Mesendoderm (in vitro differentiated cells): ENCODE data around the gene CRYBB1.
"Not testable (repeated sequence)": the region's sequence is repeated elsewhere in the genome, so short reads cannot be mapped to it uniquely, and the experiment has no call there.

ENCODE experiments used
- DNase-seq: peaks from one replicate; pipeline ENCODE4 v3.0.0; 2013
- H2AK5ac ChIP-seq: 2 replicates; pipeline ENCODE4 v1.6.1; 2013; ENCODE audit warnings: low read length, inconsistent platforms
- H2BK120ac ChIP-seq: 2 replicates; pipeline ENCODE4 v1.6.1; 2013; ENCODE audit warnings: low read depth, mild to moderate bottlenecking, low read length, moderate library complexity, mixed read lengths
- H2BK15ac ChIP-seq: replicated peaks from 2 replicates; pipeline ENCODE4 v1.6.1; 2013; ENCODE audit warnings: low read depth, mild to moderate bottlenecking, moderate library complexity
- H2BK5ac ChIP-seq: 2 replicates; pipeline ENCODE4 v1.6.1; 2013; ENCODE audit warnings: low read length, inconsistent platforms
- H3K18ac ChIP-seq: 2 replicates; pipeline ENCODE4 v1.6.1; 2013; ENCODE audit warnings: mild to moderate bottlenecking, low read length, mixed read lengths
- H3K23ac ChIP-seq: one replicate; pipeline ENCODE4 v1.6.1; 2013; ENCODE audit warnings: low read length
- H3K27ac ChIP-seq: 2 replicates; pipeline ENCODE4 v1.5.1; 2013; ENCODE audit warnings: low read depth, mild to moderate bottlenecking, inconsistent platforms, low read length, moderate library complexity
- H3K27me3 ChIP-seq: 2 replicates; pipeline ENCODE4 v1.6.1; 2013; ENCODE audit warnings: low read length, control low read depth, mild to moderate bottlenecking, inconsistent platforms; ENCODE audit not compliant: insufficient read depth, poor library complexity
- H3K36me3 ChIP-seq: 2 replicates; pipeline ENCODE4 v1.6.1; 2013; ENCODE audit warnings: low read length, inconsistent platforms; ENCODE audit not compliant: control insufficient read depth, insufficient read depth
- H3K4ac ChIP-seq: one replicate; pipeline ENCODE4 v1.6.1; 2013; ENCODE audit warnings: low read depth, mild to moderate bottlenecking, low read length, moderate library complexity
- H3K4me1 ChIP-seq: 2 replicates; pipeline ENCODE4 v1.6.1; 2013; ENCODE audit warnings: low read depth, low read length, inconsistent platforms; ENCODE audit not compliant: control insufficient read depth
- H3K4me2 ChIP-seq: 2 replicates; pipeline ENCODE4 v1.6.1; 2013; ENCODE audit warnings: low read length
- H3K4me3 ChIP-seq: 2 replicates; pipeline ENCODE4 v1.5.1; 2013; ENCODE audit warnings: mild to moderate bottlenecking, low read length
- H3K56ac ChIP-seq: one replicate; pipeline ENCODE4 v1.6.1; 2013; ENCODE audit warnings: low read length
- H3K79me1 ChIP-seq: 2 replicates; pipeline ENCODE4 v1.6.1; 2013; ENCODE audit warnings: low read length, inconsistent platforms
- H3K79me2 ChIP-seq: 2 replicates; pipeline ENCODE4 v1.6.1; 2013; ENCODE audit warnings: mild to moderate bottlenecking, low read length; ENCODE audit not compliant: control insufficient read depth, insufficient read depth
- H3K9ac ChIP-seq: 2 replicates; pipeline ENCODE4 v1.6.1; 2013; ENCODE audit warnings: low read length, inconsistent platforms
- H4K5ac ChIP-seq: one replicate; pipeline ENCODE4 v1.6.1; 2013; ENCODE audit warnings: low read length
- H4K8ac ChIP-seq: one replicate; pipeline ENCODE4 v1.6.1; 2013; ENCODE audit warnings: low read depth, mild to moderate bottlenecking, control low read depth, low read length, moderate library complexity
- WGBS: extraction: QIAGEN DNeasy Blood & Tissue Kit; methylation state at CpG from one replicate; pipeline ENCODE4 v1.1.7; 2013; ENCODE audit warnings: low lambda C conversion rate, missing lambda C conversion rate; ENCODE audit not compliant: insufficient coverage; ENCODE audit errors: extremely low coverage; 5-methylcytosine and 5-hydroxymethylcytosine counted together

CRYBB1 gene

DNA sequence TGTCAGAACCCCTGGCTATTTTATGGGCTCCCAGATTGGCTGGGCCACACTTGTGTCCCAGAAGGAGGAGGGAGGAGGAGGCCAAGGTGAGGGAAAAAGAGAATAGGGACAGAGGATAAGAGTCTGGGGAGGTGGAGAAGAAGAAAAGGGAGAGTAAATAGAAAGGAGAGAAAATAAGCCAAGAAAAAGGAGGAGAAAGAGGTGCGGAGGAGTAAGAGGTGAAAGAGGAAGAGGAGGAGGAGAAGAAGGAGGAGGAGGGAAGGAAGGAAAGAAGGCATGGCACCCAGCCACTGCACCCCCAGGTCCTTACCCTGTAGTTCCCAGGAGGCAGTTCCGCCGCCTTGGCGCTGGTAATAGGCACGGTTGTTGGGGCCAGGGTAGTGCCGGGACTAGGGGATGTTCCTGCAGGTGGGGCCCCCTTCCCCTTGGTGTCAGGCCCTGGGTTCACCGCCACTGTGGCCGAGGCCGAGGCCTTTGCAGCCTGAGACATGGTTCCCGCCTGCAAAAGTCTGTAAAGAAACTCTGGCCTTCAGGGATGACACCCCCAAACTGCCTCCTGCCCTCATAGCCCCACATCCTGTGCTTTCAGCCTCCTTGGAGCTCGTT lies 1.9 kb downstream of the CRYBB1 start:
- Histone ChIP-seq H2BK5ac (peak overlapping the region; percentile 98), H2AK5ac (peak overlapping the region; percentile 94), H2BK120ac (peak overlapping the region; percentile 62), H3K56ac (peak overlapping the region; percentile 85), H3K4ac (peak overlapping the region; percentile 56), H3K4me1 (peaks cover 28% of the 10 kb centered on the region), H4K5ac (peak overlapping the region; percentile 56), H3K23ac (peak overlapping the region; percentile 59), H3K9ac (peak overlapping the region; percentile 56), H2BK15ac (no peak overlapping the region), H3K79me2 (no peaks in the 10 kb centered on the region), H4K8ac (no peak overlapping the region), H3K4me3 (no peak overlapping the region), H3K18ac (peak overlapping the region; percentile 9), H3K79me1 (no peaks in the 10 kb centered on the region), H3K27ac (peak overlapping the region; percentile 58), H3K27me3 (no peaks in the 10 kb centered on the region), H3K4me2 (no peak overlapping the region), H3K36me3 (no peaks in the 10 kb centered on the region)
- 100% methylated on average over 1 of the region's 11 CpGs for WGBS
- DNase-seq, result no peak

DNA sequence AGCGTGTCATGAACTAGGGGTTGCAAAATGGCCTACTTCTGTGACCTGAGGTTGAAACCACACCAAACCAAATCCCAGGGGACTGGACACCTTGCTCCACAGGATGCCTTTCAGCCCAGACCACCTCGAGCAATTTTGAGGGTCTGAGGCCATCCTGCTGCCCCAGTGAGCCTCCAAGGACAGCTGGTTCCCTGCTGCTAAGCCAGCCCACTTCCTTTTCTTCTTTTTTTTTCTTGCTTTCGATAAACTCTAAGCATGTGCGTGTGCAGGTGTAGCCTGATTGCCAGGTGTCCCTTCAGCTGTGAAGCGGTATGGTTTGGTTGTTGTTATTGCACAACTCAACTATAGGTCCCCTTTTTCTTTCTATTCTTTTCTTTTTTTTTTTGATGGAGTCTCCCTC lies 2.7 kb downstream of the CRYBB1 start:
- Histone ChIP-seq H3K36me3 (no peaks in the 10 kb centered on the region), H4K8ac (no peak overlapping the region), H3K56ac (peak overlapping the region; percentile 39), H2BK5ac (peak overlapping the region; percentile 51), H3K27me3 (no peaks in the 10 kb centered on the region), H3K79me2 (no peaks in the 10 kb centered on the region), H3K4me3 (no peak overlapping the region), H3K4me2 (no peak overlapping the region), H4K5ac (no peak overlapping the region), H2BK120ac (no peak overlapping the region), H3K9ac (peak overlapping the region; percentile 28), H2BK15ac (no peak overlapping the region), H3K79me1 (no peaks in the 10 kb centered on the region), H3K4me1 (peaks cover 28% of the 10 kb centered on the region), H3K27ac (no peak overlapping the region), H3K18ac (peak overlapping the region; percentile 44), H2AK5ac (peak overlapping the region; percentile 5), H3K4ac (no peak overlapping the region), H3K23ac (no peak overlapping the region)
- no CpG with 5 or more reads among the region's 5 CpGs for WGBS
- DNase-seq, result no peak

DNA sequence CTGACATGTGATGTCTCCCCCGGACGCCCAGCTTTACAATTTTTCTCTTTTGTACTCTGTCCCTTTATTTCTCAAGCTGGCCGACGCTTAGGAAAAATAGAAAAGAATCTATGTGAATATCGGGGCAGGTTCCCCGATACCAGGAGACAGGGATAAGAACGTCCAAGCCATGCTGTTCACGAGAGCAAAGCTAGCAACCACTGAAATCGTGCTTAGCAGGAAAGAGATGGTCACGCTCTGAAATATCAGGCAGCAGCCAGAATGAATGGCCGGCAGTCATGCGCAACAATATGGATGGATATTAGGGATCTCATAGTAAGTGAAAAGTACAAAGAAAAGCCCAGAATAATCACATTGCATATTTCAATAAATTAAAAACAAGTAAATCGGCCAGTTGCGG lies 3.5 kb downstream of the CRYBB1 start:
- Histone ChIP-seq H3K36me3 (no peaks in the 10 kb centered on the region), H4K5ac (no peak overlapping the region), H3K4ac (peak overlapping the region; percentile 65), H2BK15ac (no peak overlapping the region), H3K79me2 (no peaks in the 10 kb centered on the region), H3K27me3 (no peaks in the 10 kb centered on the region), H2BK120ac (peak overlapping the region; percentile 30), H3K23ac (no peak overlapping the region), H3K9ac (peak overlapping the region; percentile 68), H3K56ac (peak overlapping the region; percentile 90), H3K4me3 (no peak overlapping the region), H4K8ac (no peak overlapping the region), H3K4me1 (peaks cover 28% of the 10 kb centered on the region), H2AK5ac (peak overlapping the region; percentile 66), H2BK5ac (peak overlapping the region; percentile 98), H3K79me1 (no peaks in the 10 kb centered on the region), H3K27ac (peak overlapping the region; percentile 1), H3K18ac (peak overlapping the region; percentile 42), H3K4me2 (no peak overlapping the region)
- no peak for DNase-seq
- WGBS, result no CpG with 5 or more reads among the region's 14 CpGs

DNA sequence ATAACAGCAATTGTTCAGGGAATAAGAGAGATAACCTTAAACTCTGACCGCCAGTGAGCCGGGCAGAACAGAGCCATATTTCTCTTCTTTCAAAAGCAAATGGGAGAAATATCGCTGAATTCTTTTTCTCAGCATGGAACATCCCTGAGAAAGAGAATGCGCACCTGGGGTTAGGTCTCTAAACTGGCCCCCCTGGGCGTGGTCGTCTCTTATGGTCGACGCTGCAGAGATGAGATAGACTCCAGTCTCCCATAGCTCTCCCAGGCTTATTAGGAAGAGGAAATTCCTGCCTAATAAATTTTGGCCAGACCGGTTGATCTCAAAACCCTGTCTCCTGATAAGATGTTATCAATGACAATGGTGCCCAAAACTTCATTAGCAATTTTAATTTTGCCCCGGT lies 4.1 kb downstream of the CRYBB1 start:
- peaks cover 28% of the 10 kb centered on the region for H3K4me1 ChIP-seq
- H3K4ac ChIP-seq, H3K23ac ChIP-seq, H3K79me1 ChIP-seq, H3K4me2 ChIP-seq, H4K8ac ChIP-seq, H3K18ac ChIP-seq, H3K56ac ChIP-seq, H4K5ac ChIP-seq, H3K27me3 ChIP-seq, H2AK5ac ChIP-seq, H2BK120ac ChIP-seq, H2BK5ac ChIP-seq, H3K36me3 ChIP-seq, H3K9ac ChIP-seq, H2BK15ac ChIP-seq, H3K4me3 ChIP-seq, H3K27ac ChIP-seq, H3K79me2 ChIP-seq: not testable (repeated sequence)
- peak; percentile 68 for DNase-seq
- WGBS, result no CpG with 5 or more reads among the region's 10 CpGs

- H3K27me3 ChIP-seq, result no peaks in the 10 kb centered on the region
- H3K27ac ChIP-seq, result no peak overlapping the region
- no peak overlapping the region for H3K4me2 ChIP-seq
- H3K79me1 ChIP-seq, result no peaks in the 10 kb centered on the region
- no peak overlapping the region for H4K5ac ChIP-seq
- no peak overlapping the region for H2BK120ac ChIP-seq
- H2BK5ac ChIP-seq, result peak overlapping the region; percentile 100
- H3K9ac ChIP-seq, result peak overlapping the region; percentile 64
- H3K4ac ChIP-seq, result peak overlapping the region; percentile 57
- WGBS, result no CpG with 5 or more reads among the region's 4 CpGs
- no peak overlapping the region for H3K23ac ChIP-seq
- H2BK15ac ChIP-seq, result no peak overlapping the region
- H3K36me3 ChIP-seq, result no peaks in the 10 kb centered on the region
- H3K18ac ChIP-seq, result peak overlapping the region; percentile 0
- no peaks in the 10 kb centered on the region for H3K79me2 ChIP-seq
- H4K8ac ChIP-seq, result no peak overlapping the region
- H3K4me3 ChIP-seq, result no peak overlapping the region
- DNase-seq, result no peak
- H3K4me1 ChIP-seq, result peaks cover 24% of the 10 kb centered on the region
- peak overlapping the region; percentile 100 for H2AK5ac ChIP-seq
- peak overlapping the region; percentile 95 for H3K56ac ChIP-seq
These were observed 5.2 kb downstream of the CRYBB1 start for GRCh38 chr22:26612652-26613051.

DNA sequence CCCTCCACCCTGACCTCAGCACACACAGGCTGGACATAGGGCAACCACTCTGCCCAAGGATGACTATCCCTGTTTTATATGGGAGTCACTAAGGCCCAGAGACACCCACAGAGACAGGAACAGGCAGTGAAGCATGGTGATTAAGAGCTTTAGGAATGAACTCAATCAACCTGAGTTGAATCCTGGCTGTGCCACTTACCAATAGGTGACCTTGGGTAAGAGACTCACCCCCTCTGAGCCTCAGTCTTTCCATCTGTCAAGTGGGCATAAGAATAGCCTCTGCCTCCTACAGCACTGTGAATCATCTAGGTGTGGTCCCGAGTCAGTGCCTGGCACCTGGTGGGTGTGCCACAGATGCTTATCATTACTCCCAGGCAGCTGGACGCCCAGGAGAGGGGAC lies 6.8 kb downstream of the CRYBB1 start:
- Histone ChIP-seq H2AK5ac (peak overlapping the region; percentile 76), H4K5ac (no peak overlapping the region), H3K56ac (peak overlapping the region; percentile 35), H2BK5ac (peak overlapping the region; percentile 47), H3K79me1 (no peaks in the 10 kb centered on the region), H4K8ac (no peak overlapping the region), H3K27me3 (no peaks in the 10 kb centered on the region), H3K9ac (no peak overlapping the region), H3K23ac (no peak overlapping the region), H3K4me1 (peaks cover 11% of the 10 kb centered on the region), H2BK15ac (no peak overlapping the region), H3K4me3 (no peak overlapping the region), H3K79me2 (no peaks in the 10 kb centered on the region), H3K27ac (no peak overlapping the region), H3K18ac (no peak overlapping the region), H3K4ac (peak overlapping the region; percentile 2), H3K36me3 (no peaks in the 10 kb centered on the region), H2BK120ac (no peak overlapping the region), H3K4me2 (no peak overlapping the region)
- no peak for DNase-seq
- WGBS, result no CpG with 5 or more reads among the region's 2 CpGs
